LoVo (cell line): ENCODE data around the gene PPP2R2B.
"Not testable (repeated sequence)": the region's sequence is repeated elsewhere in the genome, so short reads cannot be mapped to it uniquely, and the experiment has no call there.

ENCODE experiments used
- DNase-seq: peaks from one replicate; pipeline ENCODE4 v3.0.0-alpha.2; 2016; ENCODE audit warnings: low spot score

The PPP2R2B gene

GRCh38 chr5:146744068-146744745 lies 134.3 kb downstream of the PPP2R2B start:
- no peak for DNase-seq

GRCh38 chr5:146734936-146735577 lies 143.5 kb downstream of the PPP2R2B start:
- DNase-seq: no peak

- no peak for DNase-seq
These were observed 145.6 kb downstream of the PPP2R2B start for GRCh38 chr5:146732962-146733361.

- peak; percentile 73 for DNase-seq
These were observed 146.5 kb downstream of the PPP2R2B start for GRCh38 chr5:146731909-146732659.

GRCh38 chr5:146728746-146729145 lies 149.8 kb downstream of the PPP2R2B start:
- DNase-seq: not testable (repeated sequence)

GRCh38 chr5:146726891-146727290 lies 151.7 kb downstream of the PPP2R2B start:
- no peak for DNase-seq

- DNase-seq: no peak
These were observed 152.5 kb downstream of the PPP2R2B start for GRCh38 chr5:146726020-146726419.

GRCh38 chr5:146725025-146725424 lies 153.5 kb downstream of the PPP2R2B start:
- no peak for DNase-seq

- DNase-seq: no peak
These were observed 156.2 kb downstream of the PPP2R2B start for GRCh38 chr5:146722361-146722779.

GRCh38 chr5:146721073-146721815 lies 157.3 kb downstream of the PPP2R2B start:
- DNase-seq: no peak

- DNase-seq: no peak
These were observed 158.4 kb downstream of the PPP2R2B start for GRCh38 chr5:146720107-146720506.

GRCh38 chr5:146719179-146719578 lies 159.4 kb downstream of the PPP2R2B start:
- no peak for DNase-seq

GRCh38 chr5:146718609-146719008 lies 159.9 kb downstream of the PPP2R2B start:
- DNase-seq: no peak

- no peak for DNase-seq
These were observed 160.6 kb downstream of the PPP2R2B start for GRCh38 chr5:146717951-146718350.

- no peak for DNase-seq
These were observed 161.9 kb downstream of the PPP2R2B start for GRCh38 chr5:146716636-146717035.

- no peak for DNase-seq
These were observed 168.2 kb downstream of the PPP2R2B start for GRCh38 chr5:146710348-146710747.

- DNase-seq: no peak
These were observed 171.2 kb downstream of the PPP2R2B start for GRCh38 chr5:146707316-146707715.

GRCh38 chr5:146706321-146706972 lies 172.1 kb downstream of the PPP2R2B start:
- DNase-seq: no peak

GRCh38 chr5:146704949-146705665 lies 173.4 kb downstream of the PPP2R2B start:
- DNase-seq: no peak

- DNase-seq: no peak
These were observed 174.7 kb downstream of the PPP2R2B start for GRCh38 chr5:146703899-146704298.

- no peak for DNase-seq
These were observed 175.1 kb downstream of the PPP2R2B start for GRCh38 chr5:146703499-146703898.
